ENCODE measurements around the gene PLPP4. TPM values are rescaled to one million over a fixed set of nuclear protein-coding genes. Genes with fewer than 3 reads are reported as not detected.

The PLPP4 gene
- total RNA-seq, 1 donor from 2014 or later = 5.3 TPM

DNA sequence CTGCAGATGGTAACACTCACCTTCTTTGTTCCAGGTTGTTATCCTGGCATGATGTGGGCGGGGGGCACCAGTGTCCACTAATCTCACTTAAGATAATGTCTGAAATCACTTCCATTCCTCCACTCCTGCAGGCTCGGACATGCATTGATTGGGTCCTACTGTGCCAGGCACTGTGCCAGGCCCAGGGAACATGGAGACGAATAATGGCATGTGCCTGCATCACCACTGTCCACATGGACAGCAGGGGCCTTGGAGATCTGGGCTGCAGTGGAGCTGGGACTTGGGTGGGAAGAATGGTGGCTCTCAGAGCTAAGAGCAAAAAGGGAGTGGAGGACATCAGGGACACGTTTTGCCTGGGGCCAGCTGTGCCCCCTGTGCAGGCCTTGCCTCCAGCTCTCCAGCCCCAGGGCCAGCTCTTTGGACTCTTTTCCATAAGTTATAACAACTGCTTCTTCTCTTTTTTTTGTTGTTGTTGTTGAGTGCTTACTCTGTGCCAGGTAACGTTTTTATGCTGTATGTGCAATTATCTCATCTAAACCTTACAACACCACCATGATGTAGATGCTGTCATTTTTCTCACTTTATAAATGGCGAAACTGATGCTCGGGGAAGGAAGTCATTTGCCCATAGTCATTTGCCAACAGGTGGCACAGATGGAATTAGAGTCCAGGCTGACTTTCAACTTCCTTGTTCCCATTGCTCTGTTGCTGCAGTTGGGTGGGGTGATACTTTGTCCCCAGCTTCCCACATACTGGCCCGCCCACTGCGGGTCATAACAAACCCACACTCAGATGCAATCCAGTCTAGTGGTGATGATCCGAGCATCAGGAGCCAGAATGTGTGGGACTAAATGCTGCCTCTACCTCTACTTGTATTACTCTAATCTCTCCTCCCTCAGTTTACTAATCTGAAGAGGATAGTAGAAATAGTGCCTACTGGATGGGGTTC lies 19.1 kb downstream of the PLPP4 start:
- Histone ChIP-seq H3K27me3 (ENCODE audit: control insufficient read depth, insufficient read depth, low read length) (no peaks in the 10 kb centered on the region), H3K4me3 (ENCODE audit: low read depth, low read length) (no peak overlapping the region), H3K36me3 (ENCODE audit: control insufficient read depth, insufficient read depth, low read length) (no peaks in the 10 kb centered on the region)
- TF ChIP-seq, protein P1, sequence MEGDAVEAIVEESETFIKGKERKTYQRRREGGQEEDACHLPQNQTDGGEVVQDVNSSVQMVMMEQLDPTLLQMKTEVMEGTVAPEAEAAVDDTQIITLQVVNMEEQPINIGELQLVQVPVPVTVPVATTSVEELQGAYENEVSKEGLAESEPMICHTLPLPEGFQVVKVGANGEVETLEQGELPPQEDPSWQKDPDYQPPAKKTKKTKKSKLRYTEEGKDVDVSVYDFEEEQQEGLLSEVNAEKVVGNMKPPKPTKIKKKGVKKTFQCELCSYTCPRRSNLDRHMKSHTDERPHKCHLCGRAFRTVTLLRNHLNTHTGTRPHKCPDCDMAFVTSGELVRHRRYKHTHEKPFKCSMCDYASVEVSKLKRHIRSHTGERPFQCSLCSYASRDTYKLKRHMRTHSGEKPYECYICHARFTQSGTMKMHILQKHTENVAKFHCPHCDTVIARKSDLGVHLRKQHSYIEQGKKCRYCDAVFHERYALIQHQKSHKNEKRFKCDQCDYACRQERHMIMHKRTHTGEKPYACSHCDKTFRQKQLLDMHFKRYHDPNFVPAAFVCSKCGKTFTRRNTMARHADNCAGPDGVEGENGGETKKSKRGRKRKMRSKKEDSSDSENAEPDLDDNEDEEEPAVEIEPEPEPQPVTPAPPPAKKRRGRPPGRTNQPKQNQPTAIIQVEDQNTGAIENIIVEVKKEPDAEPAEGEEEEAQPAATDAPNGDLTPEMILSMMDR (IDR thresholded peaks at IDR 0.05; ENCODE audit: insufficient read depth, low read length, poor library complexity, severe bottlenecking) = no peak
- DNase-seq (ENCODE audit: low read depth) = no peak

DNA sequence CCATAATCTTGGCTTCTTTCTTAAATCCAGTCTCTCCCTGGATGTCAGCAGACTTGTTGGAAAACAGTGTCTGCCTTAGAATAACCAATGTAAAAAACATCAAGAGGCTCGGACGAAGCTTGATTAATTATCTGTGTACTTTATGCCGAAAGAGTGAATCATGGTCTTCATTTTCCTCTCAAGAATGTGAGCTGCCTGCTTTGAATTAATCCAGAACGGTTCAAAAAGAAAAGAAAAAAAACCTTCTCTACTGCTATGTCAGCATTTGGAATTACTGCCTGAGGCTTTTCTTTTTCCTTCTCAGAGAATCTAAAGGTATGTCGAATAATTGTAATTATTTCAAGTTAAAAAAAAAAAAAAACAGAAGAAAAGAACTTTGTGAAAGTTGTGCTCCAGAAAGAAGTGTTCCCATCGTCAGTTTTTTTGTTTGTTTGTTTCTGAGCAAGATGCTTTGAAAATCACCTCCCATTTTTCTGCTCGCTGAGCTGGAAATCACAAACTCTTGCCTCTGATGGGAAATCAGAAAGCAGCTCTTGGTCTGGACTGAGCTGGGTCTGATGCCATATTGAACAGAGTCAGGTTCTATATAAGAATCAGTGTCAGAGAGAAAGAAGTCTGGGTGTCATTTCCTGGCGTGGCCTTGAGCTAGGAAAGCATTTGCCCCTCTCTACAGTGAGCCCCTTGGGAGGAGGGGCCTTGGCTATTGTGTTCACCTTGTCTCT lies 20.2 kb downstream of the PLPP4 start:
- TF ChIP-seq, protein P1 (IDR thresholded peaks at IDR 0.05; ENCODE audit: insufficient read depth, low read length, poor library complexity, severe bottlenecking) = no peak
- Histone ChIP-seq H3K4me3 (ENCODE audit: low read depth, low read length) (no peak overlapping the region), H3K36me3 (ENCODE audit: control insufficient read depth, insufficient read depth, low read length) (no peaks in the 10 kb centered on the region), H3K27me3 (ENCODE audit: control insufficient read depth, insufficient read depth, low read length) (no peaks in the 10 kb centered on the region)
- no peak for DNase-seq (ENCODE audit: low read depth)

DNA sequence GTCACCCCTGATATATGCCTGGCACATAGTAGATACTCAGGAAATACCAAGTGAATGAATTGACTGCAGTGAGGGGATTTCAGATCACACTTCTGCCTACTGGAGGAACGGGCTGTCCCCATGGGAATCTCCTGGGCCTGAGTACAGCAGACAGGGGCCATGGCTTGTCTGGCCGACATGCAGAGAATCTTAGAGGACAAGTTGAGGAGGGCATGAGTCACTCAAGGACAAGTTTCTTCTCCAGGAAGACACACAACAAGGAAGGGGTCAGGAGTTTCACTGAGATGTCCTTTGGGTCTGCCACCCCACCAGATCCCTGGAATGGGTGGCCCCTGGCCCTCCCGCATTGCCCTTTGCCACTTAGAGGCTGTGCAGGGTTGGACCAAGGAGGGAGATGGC lies 20.7 kb downstream of the PLPP4 start:
- DNase-seq (ENCODE audit: low read depth) = no peak
- no peaks in the 10 kb centered on the region for H3K27me3 ChIP-seq (ENCODE audit: control insufficient read depth, insufficient read depth, low read length)
- H3K36me3 ChIP-seq (ENCODE audit: control insufficient read depth, insufficient read depth, low read length) = no peaks in the 10 kb centered on the region
- TF ChIP-seq, protein P1 (IDR thresholded peaks at IDR 0.05; ENCODE audit: insufficient read depth, low read length, poor library complexity, severe bottlenecking) = no peak
- H3K4me3 ChIP-seq (ENCODE audit: low read depth, low read length) = no peak overlapping the region

DNA sequence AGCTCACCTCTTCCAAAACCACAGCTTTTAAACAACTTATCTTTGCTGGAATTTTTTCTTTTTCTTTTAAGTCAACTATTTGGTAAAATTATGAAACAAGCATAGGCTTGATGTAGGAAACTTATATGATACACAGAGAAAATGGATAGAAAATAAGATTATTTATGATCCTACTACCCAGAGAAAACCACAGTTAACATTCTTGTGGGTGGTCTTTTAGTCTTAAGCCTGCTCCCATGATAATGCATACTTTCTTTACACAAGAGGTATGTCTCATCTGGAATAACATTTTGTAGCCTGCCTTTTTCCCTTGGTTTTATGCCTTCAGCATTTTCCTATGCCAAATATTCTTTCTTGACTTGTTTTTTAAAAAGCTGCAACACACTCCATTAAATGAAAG lies 21.4 kb downstream of the PLPP4 start:
- Histone ChIP-seq H3K27me3 (ENCODE audit: control insufficient read depth, insufficient read depth, low read length) (no peaks in the 10 kb centered on the region), H3K36me3 (ENCODE audit: control insufficient read depth, insufficient read depth, low read length) (no peaks in the 10 kb centered on the region), H3K4me3 (ENCODE audit: low read depth, low read length) (no peak overlapping the region)
- TF ChIP-seq, protein P1 (IDR thresholded peaks at IDR 0.05; ENCODE audit: insufficient read depth, low read length, poor library complexity, severe bottlenecking) = no peak
- no peak for DNase-seq (ENCODE audit: low read depth)

DNA sequence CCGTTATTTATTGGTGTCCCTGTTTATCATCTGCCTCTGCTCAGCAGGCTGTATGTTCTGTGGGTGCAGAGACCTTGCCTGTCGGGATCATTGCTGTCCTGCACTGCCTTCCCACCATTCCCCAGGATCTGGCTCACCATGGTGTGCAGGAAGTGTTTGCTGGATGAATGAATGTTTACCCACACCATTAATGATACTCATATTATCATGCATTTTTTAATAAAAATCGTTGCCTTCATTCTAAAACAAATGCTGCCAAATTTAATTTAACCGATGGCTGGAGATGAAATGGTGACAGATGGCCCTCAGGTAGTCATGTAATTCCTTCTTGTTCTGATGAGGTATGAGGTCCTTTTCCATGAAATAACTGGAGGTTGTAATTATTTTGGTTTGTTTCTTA lies 22.5 kb downstream of the PLPP4 start:
- H3K4me3 ChIP-seq (ENCODE audit: low read depth, low read length) = no peak overlapping the region
- no peaks in the 10 kb centered on the region for H3K27me3 ChIP-seq (ENCODE audit: control insufficient read depth, insufficient read depth, low read length)
- no peak for DNase-seq (ENCODE audit: low read depth)
- H3K36me3 ChIP-seq (ENCODE audit: control insufficient read depth, insufficient read depth, low read length) = no peaks in the 10 kb centered on the region
- TF ChIP-seq, protein P1 (IDR thresholded peaks at IDR 0.05; ENCODE audit: insufficient read depth, low read length, poor library complexity, severe bottlenecking) = no peak

All from kidney epithelial cell (primary cell).